ENCODE results near the gene WDCP. TPM values are rescaled to one million over a fixed set of nuclear protein-coding genes. Genes with fewer than 3 reads are reported as not detected.

WDCP gene
- total RNA-seq, 1 experiment from 2014 or later = 5.6 TPM

- Histone ChIP-seq H3F3A (ENCODE audit: low read length, unreplicated experiment) (no peaks in the 10 kb centered on the region), H4K20me1 (ENCODE audit: low read length) (no peaks in the 10 kb centered on the region), H3K9me3 (ENCODE audit: low read length) (no peaks in the 10 kb centered on the region), H3K27me3 (ENCODE audit: low read length) (no peaks in the 10 kb centered on the region), H3K27ac (ENCODE audit: low read length) (no peak overlapping the region), H2AFZ (ENCODE audit: low read length) (no peak overlapping the region), H3K4me3 (ENCODE audit: low read length) (no peak overlapping the region), H3K36me3 (ENCODE audit: low read depth, low read length) (peaks cover 5% of the 10 kb centered on the region), H3K9me2 (replicated peaks; ENCODE audit: low read length) (no peaks in the 10 kb centered on the region), H3K4me2 (ENCODE audit: low read length) (no peak overlapping the region), H3K4me1 (ENCODE audit: insufficient read depth, low read length) (peaks cover 22% of the 10 kb centered on the region), H3K79me2 (ENCODE audit: low read length) (peaks cover 14% of the 10 kb centered on the region), H3K9ac (ENCODE audit: low read length) (no peak overlapping the region)
- ATAC-seq = no peak
- TF ChIP-seq EZH2phosphoT487 (IDR thresholded peaks at IDR 0.05; ENCODE audit: borderline replicate concordance, low read length) (no peak), CTCF (conservative IDR thresholded peaks at IDR 0.05; ENCODE audit: low read depth, low read length) (no peak), EZH2 (IDR thresholded peaks at IDR 0.05; ENCODE audit: low read length, unreplicated experiment) (no peak)
- POLR2A ChIA-PET (ENCODE audit: unreplicated experiment) = no interaction called here
- CTCF ChIA-PET = no interaction called here
- intact Hi-C loops (cut with micrococcal nuclease) = no loop called here
- BruUV-seq (replicated peaks) = no TSS peak
- DNase-seq = no peak
Measured at GRCh38 chr2:24080701-24081100, 33.5 kb upstream of the WDCP start.

DNA sequence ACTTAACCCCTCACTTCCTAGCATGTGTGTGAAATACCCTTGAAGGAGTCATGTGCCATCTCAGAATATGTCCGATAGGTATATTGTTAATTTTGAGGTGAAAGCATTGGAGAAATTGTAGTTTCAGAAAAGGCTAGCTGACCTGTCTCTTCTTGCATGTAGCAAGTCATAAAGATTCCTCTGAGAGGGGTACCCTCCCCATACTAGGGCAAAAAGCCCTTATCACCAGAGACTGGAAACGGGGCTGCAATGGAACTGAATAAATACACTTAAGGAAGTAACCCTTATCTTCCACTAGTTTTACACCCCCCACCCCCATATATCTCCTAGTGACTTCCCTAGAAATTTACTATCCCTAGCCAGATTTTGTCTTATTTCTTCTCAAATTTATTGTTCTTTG is 30.7 kb upstream of the WDCP start:
- H3K4me3 ChIP-seq (ENCODE audit: low read length) = peak overlapping the region; percentile 97
- 0 out of 2 replicates have a peak, but pooled peaks cover 3% of the 10 kb centered on the region for H4K20me1 ChIP-seq (ENCODE audit: low read length)
- H3K27ac ChIP-seq (ENCODE audit: low read length) = no peak overlapping the region
- no peaks in the 10 kb centered on the region for H3F3A ChIP-seq (ENCODE audit: low read length, unreplicated experiment)
- CTCF ChIA-PET = no interaction called here
- H3K9me2 ChIP-seq (replicated peaks; ENCODE audit: low read length) = no peaks in the 10 kb centered on the region
- intact Hi-C loops (cut with micrococcal nuclease) = no loop called here
- peak overlapping the region; percentile 99 for H3K4me2 ChIP-seq (ENCODE audit: low read length)
- no peaks in the 10 kb centered on the region for H3K9me3 ChIP-seq (ENCODE audit: low read length)
- peaks cover 33% of the 10 kb centered on the region for H3K79me2 ChIP-seq (ENCODE audit: low read length)
- peaks cover 13% of the 10 kb centered on the region for H3K4me1 ChIP-seq (ENCODE audit: insufficient read depth, low read length)
- peak overlapping the region; percentile 76; the same call in 1 of the 2 replicates for H2AFZ ChIP-seq (ENCODE audit: low read length)
- BruUV-seq (replicated peaks) = TSS peak; percentile 53
- H3K27me3 ChIP-seq (ENCODE audit: low read length) = no peaks in the 10 kb centered on the region
- peak overlapping the region; percentile 81 for H3K9ac ChIP-seq (ENCODE audit: low read length)
- peaks cover 15% of the 10 kb centered on the region for H3K36me3 ChIP-seq (ENCODE audit: low read depth, low read length)
- POLR2A ChIA-PET (ENCODE audit: unreplicated experiment) = interaction anchor here (0.7 kb wide), 1 partner anchor 39 kb away, joined by 6 read pairs; no protein-coding TSS in a partner anchor
- ATAC-seq (no peak), DNase-seq (no peak)
- TF ChIP-seq EZH2phosphoT487 (IDR thresholded peaks at IDR 0.05; ENCODE audit: borderline replicate concordance, low read length) (no peak), EZH2 (IDR thresholded peaks at IDR 0.05; ENCODE audit: low read length, unreplicated experiment) (no peak), CTCF (conservative IDR thresholded peaks at IDR 0.05; ENCODE audit: low read depth, low read length) (no peak)

DNA sequence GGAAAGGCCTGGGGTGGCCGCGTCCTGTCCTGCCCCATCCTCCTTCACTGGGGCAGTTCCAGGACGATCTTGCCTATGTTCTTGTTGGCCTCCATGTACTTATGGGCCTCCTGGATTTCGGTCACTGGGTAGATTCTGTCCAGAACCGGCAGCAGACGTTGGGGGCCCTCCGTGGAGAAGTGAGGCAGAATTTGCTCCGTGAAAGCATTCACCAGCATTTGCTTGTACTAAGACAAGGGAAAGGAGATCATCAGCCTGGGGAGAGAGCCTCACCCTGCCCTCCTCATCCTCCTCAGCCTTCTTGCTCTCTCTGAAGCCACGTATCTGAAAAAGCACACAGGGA is 30.3 kb upstream of the WDCP start:
- H3K36me3 ChIP-seq (ENCODE audit: low read depth, low read length) = peaks cover 19% of the 10 kb centered on the region
- peak overlapping the region; percentile 76 for H2AFZ ChIP-seq (ENCODE audit: low read length)
- H3K4me3 ChIP-seq (ENCODE audit: low read length) = peak overlapping the region; percentile 97
- H3K4me2 ChIP-seq (ENCODE audit: low read length) = peak overlapping the region; percentile 99
- no peak for TF ChIP-seq CTCF (conservative IDR thresholded peaks at IDR 0.05; ENCODE audit: low read depth, low read length)
- TF ChIP-seq EZH2phosphoT487 (IDR thresholded peaks at IDR 0.05; ENCODE audit: borderline replicate concordance, low read length) = no peak
- no peak for TF ChIP-seq EZH2 (IDR thresholded peaks at IDR 0.05; ENCODE audit: low read length, unreplicated experiment)
- CTCF ChIA-PET = interaction anchor here (1.0 to 1.7 kb wide), 2 partner anchors 151 to 253 kb away, joined by 4 to 11 read pairs; partner anchors contain the start of gene ATAD2B
- no peaks in the 10 kb centered on the region for H3K27me3 ChIP-seq (ENCODE audit: low read length)
- H3K79me2 ChIP-seq (ENCODE audit: low read length) = peaks cover 35% of the 10 kb centered on the region
- intact Hi-C loops (cut with micrococcal nuclease) = no loop called here
- POLR2A ChIA-PET (ENCODE audit: unreplicated experiment) = no interaction called here
- DNase-seq (no peak), ATAC-seq (no peak)
- H3K27ac ChIP-seq (ENCODE audit: low read length) = peak overlapping the region; percentile 49
- BruUV-seq (replicated peaks) = no TSS peak
- H3K9me2 ChIP-seq (replicated peaks; ENCODE audit: low read length) = no peaks in the 10 kb centered on the region
- peak overlapping the region; percentile 81 for H3K9ac ChIP-seq (ENCODE audit: low read length)
- no peaks in the 10 kb centered on the region for H3K9me3 ChIP-seq (ENCODE audit: low read length)
- 0 out of 2 replicates have a peak, but pooled peaks cover 3% of the 10 kb centered on the region for H4K20me1 ChIP-seq (ENCODE audit: low read length)
- H3F3A ChIP-seq (ENCODE audit: low read length, unreplicated experiment) = no peaks in the 10 kb centered on the region
- peaks cover 13% of the 10 kb centered on the region for H3K4me1 ChIP-seq (ENCODE audit: insufficient read depth, low read length)
